ENCODE results near the gene PARVG.

Gene PARVG

DNA sequence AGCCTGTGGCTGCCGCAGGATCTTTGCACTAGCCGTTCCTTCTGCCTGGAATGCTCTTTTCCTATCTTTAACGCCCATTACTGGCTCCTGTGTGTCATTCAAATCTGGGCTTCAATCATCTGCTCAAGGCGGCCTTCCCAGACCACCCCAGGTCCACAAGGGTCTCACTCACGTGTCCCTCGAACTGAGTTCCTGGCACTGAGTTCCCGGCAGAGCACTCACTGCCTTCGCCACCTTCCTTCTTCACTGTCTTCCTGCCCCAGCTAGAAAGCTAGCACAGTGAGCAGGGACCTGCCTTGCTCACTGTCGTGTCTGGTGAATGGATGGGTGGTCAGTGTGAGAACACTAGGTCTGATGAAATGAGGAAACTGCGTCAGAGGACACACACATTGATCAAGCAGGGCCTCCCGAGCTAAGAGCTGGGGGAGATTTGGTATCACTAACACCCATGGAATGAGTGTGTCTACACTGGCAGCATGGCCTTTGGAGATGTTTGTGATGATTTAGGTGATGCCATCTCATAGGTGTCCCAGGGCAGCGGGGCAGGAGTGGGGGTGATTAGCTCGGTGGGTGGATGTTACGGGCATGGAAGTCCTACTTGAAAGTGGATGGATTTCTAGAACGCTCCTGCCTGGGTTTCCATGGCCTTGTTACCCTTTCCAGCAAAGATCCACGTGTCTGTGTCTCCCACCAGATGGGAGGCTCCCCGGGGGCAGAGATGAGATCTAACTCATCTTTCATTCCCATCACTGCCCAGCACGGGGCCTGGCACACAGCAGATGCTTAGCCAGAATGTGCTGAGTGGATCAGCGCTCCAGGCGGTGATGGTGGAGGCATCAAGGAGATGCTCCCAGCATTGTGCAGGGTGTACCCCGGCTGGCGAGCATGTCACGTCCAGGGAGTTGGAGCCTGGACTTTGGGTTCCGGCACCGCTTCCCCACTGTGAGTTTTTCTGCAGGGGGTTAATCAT is 67.5 kb downstream of the PARVG start:
- DNase-seq = no peak
- Histone ChIP-seq H3K36me3 (no peaks in the 10 kb centered on the region), H3K27me3 (ENCODE audit: insufficient read depth, low read depth, severe bottlenecking) (no peaks in the 10 kb centered on the region), H3K27ac (no peak overlapping the region), H3K9me3 (ENCODE audit: severe bottlenecking) (peaks cover 4% of the 10 kb centered on the region), H3K4me3 (ENCODE audit: low read depth, low read length) (no peak overlapping the region)
- TF ChIP-seq, protein P1, sequence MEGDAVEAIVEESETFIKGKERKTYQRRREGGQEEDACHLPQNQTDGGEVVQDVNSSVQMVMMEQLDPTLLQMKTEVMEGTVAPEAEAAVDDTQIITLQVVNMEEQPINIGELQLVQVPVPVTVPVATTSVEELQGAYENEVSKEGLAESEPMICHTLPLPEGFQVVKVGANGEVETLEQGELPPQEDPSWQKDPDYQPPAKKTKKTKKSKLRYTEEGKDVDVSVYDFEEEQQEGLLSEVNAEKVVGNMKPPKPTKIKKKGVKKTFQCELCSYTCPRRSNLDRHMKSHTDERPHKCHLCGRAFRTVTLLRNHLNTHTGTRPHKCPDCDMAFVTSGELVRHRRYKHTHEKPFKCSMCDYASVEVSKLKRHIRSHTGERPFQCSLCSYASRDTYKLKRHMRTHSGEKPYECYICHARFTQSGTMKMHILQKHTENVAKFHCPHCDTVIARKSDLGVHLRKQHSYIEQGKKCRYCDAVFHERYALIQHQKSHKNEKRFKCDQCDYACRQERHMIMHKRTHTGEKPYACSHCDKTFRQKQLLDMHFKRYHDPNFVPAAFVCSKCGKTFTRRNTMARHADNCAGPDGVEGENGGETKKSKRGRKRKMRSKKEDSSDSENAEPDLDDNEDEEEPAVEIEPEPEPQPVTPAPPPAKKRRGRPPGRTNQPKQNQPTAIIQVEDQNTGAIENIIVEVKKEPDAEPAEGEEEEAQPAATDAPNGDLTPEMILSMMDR (IDR thresholded peaks at IDR 0.05; ENCODE audit: low read depth, low read length) = no peak

DNA sequence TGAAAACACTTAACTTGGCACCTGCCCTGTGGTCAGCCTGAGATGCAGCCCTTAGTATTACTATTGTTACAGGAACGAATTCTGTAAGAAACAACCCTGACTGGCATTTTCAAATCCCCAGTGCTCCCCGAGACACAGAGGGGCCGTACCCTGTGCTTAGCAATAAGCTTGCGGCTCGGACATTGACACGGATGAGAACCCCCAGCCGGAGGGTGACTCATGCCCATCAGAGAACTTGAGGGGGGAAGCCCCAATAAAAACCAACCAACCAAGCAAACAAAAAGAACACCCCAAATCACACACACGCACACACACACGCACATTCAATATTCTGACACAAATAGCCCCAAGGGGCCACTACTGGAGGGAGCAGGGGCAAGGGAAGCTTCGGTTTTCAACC is 68.2 kb downstream of the PARVG start:
- no peak overlapping the region for H3K4me3 ChIP-seq (ENCODE audit: low read depth, low read length)
- TF ChIP-seq, protein P1 (IDR thresholded peaks at IDR 0.05; ENCODE audit: low read depth, low read length) = no peak
- H3K27ac ChIP-seq = no peak overlapping the region
- no peak for DNase-seq
- H3K36me3 ChIP-seq = no peaks in the 10 kb centered on the region
- H3K27me3 ChIP-seq (ENCODE audit: insufficient read depth, low read depth, severe bottlenecking) = no peaks in the 10 kb centered on the region
- peaks cover 4% of the 10 kb centered on the region for H3K9me3 ChIP-seq (ENCODE audit: severe bottlenecking)

DNA sequence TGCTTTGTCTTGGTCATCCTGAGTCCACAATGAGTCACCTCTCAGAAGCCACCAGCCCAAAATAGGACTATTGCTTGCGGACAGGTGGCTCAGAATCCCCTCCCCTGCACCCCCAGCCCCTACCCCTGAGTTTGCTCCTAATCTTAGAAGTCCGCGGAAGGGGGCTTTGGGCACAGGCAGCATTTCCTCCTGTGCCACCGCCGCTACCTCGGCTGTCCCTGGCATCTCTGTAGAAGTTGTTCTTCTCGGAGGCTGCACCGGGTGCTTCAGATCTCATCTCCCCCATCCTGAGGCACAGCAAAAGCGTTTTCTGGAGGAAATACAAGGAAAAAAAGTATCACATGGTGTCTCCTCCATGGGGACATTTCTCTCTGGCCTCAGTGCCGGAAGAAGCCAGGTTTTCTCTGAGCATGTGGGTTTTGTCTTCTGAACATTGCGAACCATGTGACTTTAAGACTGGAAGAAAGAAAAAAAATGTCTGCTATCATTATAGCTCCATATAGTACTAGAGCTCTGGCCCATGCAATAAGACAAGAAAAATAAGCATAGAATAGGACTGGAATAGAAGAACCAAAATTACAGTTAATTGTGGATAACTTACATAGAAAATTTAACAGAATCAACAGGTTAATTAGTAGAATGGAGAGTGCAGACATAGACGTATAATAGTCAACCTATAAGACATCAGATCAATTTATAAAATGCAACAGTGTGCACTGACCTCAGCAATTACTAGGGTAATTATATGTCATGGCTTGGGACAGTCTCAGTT is 68.8 kb downstream of the PARVG start:
- TF ChIP-seq, protein P1 (IDR thresholded peaks at IDR 0.05; ENCODE audit: low read depth, low read length) = no peak
- Histone ChIP-seq H3K36me3 (no peaks in the 10 kb centered on the region), H3K4me3 (ENCODE audit: low read depth, low read length) (no peak overlapping the region), H3K9me3 (ENCODE audit: severe bottlenecking) (peaks cover 4% of the 10 kb centered on the region), H3K27me3 (ENCODE audit: insufficient read depth, low read depth, severe bottlenecking) (no peaks in the 10 kb centered on the region), H3K27ac (no peak overlapping the region)
- DNase-seq = no peak

DNA sequence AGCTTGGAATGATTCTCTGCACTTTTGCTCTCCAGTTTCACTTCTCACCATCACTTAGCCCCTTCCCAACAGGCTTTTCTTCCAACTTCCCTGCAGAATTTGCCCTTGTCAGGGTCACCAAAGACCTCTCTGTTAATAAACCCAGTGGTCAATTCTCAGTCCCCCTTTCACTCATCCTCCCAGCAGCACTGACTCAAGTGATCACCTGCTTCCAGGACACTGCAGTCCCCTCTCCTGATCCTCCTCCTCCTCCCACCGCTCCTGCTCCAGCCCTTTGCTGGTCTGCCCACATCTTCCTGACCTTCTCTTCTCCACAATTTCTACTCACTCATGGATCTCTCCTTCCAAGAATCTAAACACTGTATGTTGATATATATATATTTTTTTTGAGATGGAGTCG is 74.1 kb downstream of the PARVG start:
- no peak overlapping the region for H3K4me3 ChIP-seq (ENCODE audit: low read depth, low read length)
- DNase-seq = no peak

DNA sequence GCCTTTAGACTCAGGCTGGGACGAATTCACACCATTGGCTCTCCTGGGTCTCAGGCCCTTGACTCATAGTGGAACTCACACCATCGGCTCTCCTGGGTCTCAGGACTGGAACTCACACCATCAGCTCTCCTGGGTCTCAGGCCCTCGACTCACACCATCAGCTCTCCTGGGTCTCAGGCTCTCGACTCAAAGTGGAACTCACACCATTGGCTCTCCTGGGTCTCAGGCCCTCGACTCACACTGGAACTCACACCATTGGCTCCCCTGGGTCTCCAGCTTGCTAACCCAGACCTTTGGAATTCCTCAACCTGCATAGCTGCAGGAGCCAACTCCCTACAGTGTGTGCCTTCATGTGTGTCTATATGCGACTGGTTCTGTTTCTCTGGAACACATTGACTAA is 75.4 kb downstream of the PARVG start:
- DNase-seq = no peak
- H3K9me3 ChIP-seq (ENCODE audit: severe bottlenecking) = no peaks in the 10 kb centered on the region
- no peak overlapping the region for H3K27ac ChIP-seq
- H3K4me3 ChIP-seq (ENCODE audit: low read depth, low read length) = no peak overlapping the region
- no peaks in the 10 kb centered on the region for H3K36me3 ChIP-seq
- no peaks in the 10 kb centered on the region for H3K27me3 ChIP-seq (ENCODE audit: insufficient read depth, low read depth, severe bottlenecking)
- TF ChIP-seq, protein P1 (IDR thresholded peaks at IDR 0.05; ENCODE audit: low read depth, low read length) = no peak

More for the DNA sequence above, 74.1 kb downstream of the PARVG start:
- H3K36me3 ChIP-seq = no peaks in the 10 kb centered on the region
- no peaks in the 10 kb centered on the region for H3K27me3 ChIP-seq (ENCODE audit: insufficient read depth, low read depth, severe bottlenecking)
- TF ChIP-seq, protein P1 (IDR thresholded peaks at IDR 0.05; ENCODE audit: low read depth, low read length) = no peak
- peaks cover 4% of the 10 kb centered on the region for H3K9me3 ChIP-seq (ENCODE audit: severe bottlenecking)
- H3K27ac ChIP-seq = no peak overlapping the region
